Mesothelial cell of epicardium (in vitro differentiated cells): ENCODE results near the gene TNIP3. TPM values are rescaled to one million over a fixed set of nuclear protein-coding genes. Genes with fewer than 3 reads are reported as not detected.

Source experiments
- DNase-seq, 2 experiments: peaks; one replicate each; pipeline ENCODE4 v3.0.0; 2021; ENCODE audit warnings: low spot score in 2 of 2; ENCODE audit not compliant: unreplicated experiment in 2 of 2
- H3K27ac Mint-ChIP-seq: 2 replicates; pipeline ENCODE4 v1.8.0; 2021; ENCODE audit warnings: mixed read lengths
- H3K27me3 Mint-ChIP-seq: 2 replicates; pipeline ENCODE4 v1.8.0; 2021; ENCODE audit warnings: low read depth, mixed read lengths
- H3K36me3 Mint-ChIP-seq: 2 replicates; pipeline ENCODE4 v1.8.0; 2021; ENCODE audit warnings: mixed read lengths
- H3K4me1 Mint-ChIP-seq: 2 replicates; pipeline ENCODE4 v1.8.0; 2021; ENCODE audit warnings: mixed read lengths
- H3K4me3 Mint-ChIP-seq: 2 replicates; pipeline ENCODE4 v1.8.0; 2021; ENCODE audit warnings: mild to moderate bottlenecking, moderate library complexity, mixed read lengths
- H3K9me3 Mint-ChIP-seq: 2 replicates; pipeline ENCODE4 v1.8.0; 2021; ENCODE audit warnings: mixed read lengths
- total RNA-seq: library from RNA; stranded (reverse); gene quantifications from 3 replicates; pipeline ENCODE4 v1.2.1, GENCODE V29; 2021
- TF ChIP-seq, protein P1 (sequence below): fragments of 200-600 bp; sonication (generic); IDR thresholded peaks from one replicate; pipeline ENCODE4 v1.5.0; 2021; ENCODE audit warnings: antibody characterized with exemption; ENCODE audit not compliant: unreplicated experiment

The TNIP3 gene
- total RNA-seq, 1 donor from 2014 or later: 0.27 TPM

DNA sequence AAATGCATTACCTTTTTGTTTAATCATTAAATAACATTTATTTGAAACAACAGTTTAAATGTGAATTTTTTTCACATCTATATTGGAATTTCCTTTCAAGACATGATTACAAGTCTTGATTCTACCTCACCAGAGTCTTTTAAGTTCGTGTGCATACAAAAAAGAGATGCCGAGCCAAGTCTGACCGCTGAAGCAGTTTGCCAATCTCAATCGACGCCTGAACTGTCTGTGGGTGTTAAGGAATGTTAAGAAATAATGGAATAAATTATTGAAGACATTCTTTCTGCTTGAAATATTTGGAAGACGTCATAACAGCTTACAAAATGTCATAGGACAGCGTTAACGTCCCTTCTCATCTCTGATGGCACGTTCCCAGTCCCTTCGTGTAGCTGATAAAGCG is 27.9 kb upstream of the TNIP3 start:
- H3K4me3 Mint-ChIP-seq: no peak overlapping the region
- no peak overlapping the region for H3K27ac Mint-ChIP-seq
- H3K4me1 Mint-ChIP-seq: peaks cover 11% of the 10 kb centered on the region
- DNase-seq: no peak
- H3K27me3 Mint-ChIP-seq: peaks cover 22% of the 10 kb centered on the region
- TF ChIP-seq, protein P1, sequence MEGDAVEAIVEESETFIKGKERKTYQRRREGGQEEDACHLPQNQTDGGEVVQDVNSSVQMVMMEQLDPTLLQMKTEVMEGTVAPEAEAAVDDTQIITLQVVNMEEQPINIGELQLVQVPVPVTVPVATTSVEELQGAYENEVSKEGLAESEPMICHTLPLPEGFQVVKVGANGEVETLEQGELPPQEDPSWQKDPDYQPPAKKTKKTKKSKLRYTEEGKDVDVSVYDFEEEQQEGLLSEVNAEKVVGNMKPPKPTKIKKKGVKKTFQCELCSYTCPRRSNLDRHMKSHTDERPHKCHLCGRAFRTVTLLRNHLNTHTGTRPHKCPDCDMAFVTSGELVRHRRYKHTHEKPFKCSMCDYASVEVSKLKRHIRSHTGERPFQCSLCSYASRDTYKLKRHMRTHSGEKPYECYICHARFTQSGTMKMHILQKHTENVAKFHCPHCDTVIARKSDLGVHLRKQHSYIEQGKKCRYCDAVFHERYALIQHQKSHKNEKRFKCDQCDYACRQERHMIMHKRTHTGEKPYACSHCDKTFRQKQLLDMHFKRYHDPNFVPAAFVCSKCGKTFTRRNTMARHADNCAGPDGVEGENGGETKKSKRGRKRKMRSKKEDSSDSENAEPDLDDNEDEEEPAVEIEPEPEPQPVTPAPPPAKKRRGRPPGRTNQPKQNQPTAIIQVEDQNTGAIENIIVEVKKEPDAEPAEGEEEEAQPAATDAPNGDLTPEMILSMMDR: no peak
- H3K9me3 Mint-ChIP-seq: no peaks in the 10 kb centered on the region
- H3K36me3 Mint-ChIP-seq: no peaks in the 10 kb centered on the region

DNA sequence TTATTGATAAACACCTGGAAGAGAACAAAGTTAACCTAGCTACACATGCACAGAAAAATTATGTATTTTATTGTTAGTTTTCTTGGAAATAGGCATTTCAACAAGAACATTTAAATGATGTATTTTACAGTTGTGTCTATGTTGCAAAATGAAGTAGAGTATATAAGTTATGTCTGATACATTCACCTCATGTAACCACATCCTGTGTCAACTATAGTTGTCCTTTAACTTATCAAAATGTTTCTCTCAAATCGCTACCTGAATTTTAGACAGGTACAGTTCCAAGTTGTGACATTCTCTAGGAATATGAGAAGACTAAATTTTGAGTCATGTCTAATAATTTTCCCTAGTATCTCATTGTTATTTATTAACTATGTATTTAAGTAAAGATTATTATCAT is 27.2 kb upstream of the TNIP3 start:
- no peak for DNase-seq
- Mint-ChIP-seq H3K4me1 (peaks cover 14% of the 10 kb centered on the region), H3K27me3 (peaks cover 22% of the 10 kb centered on the region), H3K36me3 (no peaks in the 10 kb centered on the region), H3K9me3 (no peaks in the 10 kb centered on the region), H3K4me3 (no peak overlapping the region), H3K27ac (no peak overlapping the region)
- TF ChIP-seq, protein P1: no peak

DNA sequence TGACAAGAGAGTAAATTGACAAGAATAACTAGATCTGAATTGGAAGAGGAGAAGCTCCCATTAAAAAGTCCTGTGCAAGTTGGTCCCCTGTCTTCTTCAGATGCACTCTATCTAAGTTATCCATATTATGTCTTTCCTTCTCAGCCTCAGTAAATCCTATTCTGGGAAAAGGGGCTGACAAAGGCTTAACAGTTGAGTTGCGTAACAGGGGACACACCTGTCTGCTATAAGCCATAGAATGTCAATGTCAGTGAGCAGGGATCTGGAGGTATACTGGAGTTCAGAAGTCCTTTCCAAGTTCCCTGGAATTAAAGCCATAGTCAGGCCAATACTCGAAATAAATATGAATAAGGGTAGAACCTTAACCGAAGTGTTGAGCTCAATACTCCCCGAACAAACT is 26.3 kb upstream of the TNIP3 start:
- H3K27ac Mint-ChIP-seq: no peak overlapping the region
- H3K36me3 Mint-ChIP-seq: no peaks in the 10 kb centered on the region
- no peak for DNase-seq
- H3K27me3 Mint-ChIP-seq: peaks cover 22% of the 10 kb centered on the region
- H3K9me3 Mint-ChIP-seq: no peaks in the 10 kb centered on the region
- peaks cover 17% of the 10 kb centered on the region for H3K4me1 Mint-ChIP-seq
- TF ChIP-seq, protein P1: no peak
- H3K4me3 Mint-ChIP-seq: no peak overlapping the region

DNA sequence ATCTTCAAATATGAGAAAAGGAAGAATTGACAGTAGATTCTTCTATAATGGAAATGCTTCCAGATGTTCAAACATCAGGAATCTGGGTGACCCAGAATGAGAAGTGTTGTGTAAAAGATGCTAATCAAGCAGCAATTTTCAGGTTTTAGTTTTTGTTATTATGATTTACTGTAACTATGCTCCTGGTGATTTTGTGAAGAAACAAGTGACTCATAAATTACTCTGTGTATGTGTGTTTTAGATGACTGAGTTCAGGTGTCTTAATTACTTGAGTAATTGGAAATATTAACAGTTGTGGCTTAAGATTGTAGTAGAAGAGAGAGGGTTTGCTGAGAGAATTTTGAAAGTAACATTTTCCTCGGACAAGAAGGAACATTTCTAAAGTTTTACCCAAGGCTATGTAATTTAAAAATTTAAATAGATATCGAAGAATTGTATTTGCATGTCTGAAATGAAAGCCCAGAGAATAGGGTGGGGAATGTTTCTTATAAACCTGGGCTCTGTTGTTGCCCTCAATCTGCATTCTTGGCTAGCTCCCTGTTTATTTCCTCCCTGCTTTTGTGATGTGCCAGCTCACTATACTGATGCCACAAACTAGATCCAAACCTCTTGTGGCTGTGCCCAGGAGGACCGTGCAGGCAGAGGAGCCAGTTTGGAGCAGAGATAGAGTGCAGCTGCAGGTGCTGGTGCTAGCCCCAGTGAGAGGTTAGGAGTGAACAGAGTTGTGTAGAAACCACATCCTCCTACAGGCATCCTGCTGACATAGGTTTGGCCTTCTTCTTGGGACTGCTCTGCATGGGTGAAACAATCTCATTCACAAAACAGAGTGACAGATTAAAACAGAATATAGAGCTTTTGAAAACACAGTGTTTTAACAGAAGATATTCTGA is 25.4 kb upstream of the TNIP3 start:
- no peaks in the 10 kb centered on the region for H3K36me3 Mint-ChIP-seq
- H3K9me3 Mint-ChIP-seq: no peaks in the 10 kb centered on the region
- peaks cover 22% of the 10 kb centered on the region for H3K27me3 Mint-ChIP-seq
- no peak overlapping the region for H3K27ac Mint-ChIP-seq
- DNase-seq: no peak
- H3K4me1 Mint-ChIP-seq: peaks cover 17% of the 10 kb centered on the region
- H3K4me3 Mint-ChIP-seq: no peak overlapping the region
- TF ChIP-seq, protein P1: no peak

DNA sequence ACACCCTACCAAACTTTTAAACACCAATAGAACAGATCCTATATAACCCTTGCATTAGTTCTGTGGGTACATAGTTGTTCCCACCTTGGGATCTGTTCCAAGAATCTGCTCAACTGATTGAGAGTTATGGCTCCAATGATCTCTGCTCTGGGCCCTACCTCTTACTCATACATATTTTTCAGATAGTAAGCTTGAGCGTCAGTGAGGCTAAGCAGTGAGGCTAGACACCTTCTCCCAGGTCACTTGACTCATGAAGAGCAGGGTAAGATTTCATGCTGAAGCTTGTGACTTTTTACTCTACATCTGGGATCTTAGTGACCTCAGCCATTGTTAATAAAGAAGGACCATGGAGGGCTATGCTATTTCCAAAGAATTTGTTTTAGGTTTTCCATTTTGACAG is 23.1 kb upstream of the TNIP3 start:
- no peaks in the 10 kb centered on the region for H3K36me3 Mint-ChIP-seq
- H3K9me3 Mint-ChIP-seq: peaks cover 5% of the 10 kb centered on the region
- no peak overlapping the region for H3K4me3 Mint-ChIP-seq
- H3K27me3 Mint-ChIP-seq: peaks cover 20% of the 10 kb centered on the region
- DNase-seq: no peak
- TF ChIP-seq, protein P1: no peak
- peak overlapping the region; percentile 71 for H3K27ac Mint-ChIP-seq
- peaks cover 24% of the 10 kb centered on the region for H3K4me1 Mint-ChIP-seq
